NCI-H2196 (cell line): ENCODE results near the gene SELENON.
A peak's percentile ranks its signal among the peaks of the same experiment; 100 is the strongest.
"Not testable (repeated sequence)": the region's sequence is repeated elsewhere in the genome, so short reads cannot be mapped to it uniquely, and the experiment has no call there.

Experiments used
- DNase-seq: peaks from one replicate; lab custom pipeline; 2025; ENCODE audit not compliant: unreplicated experiment; lab: John Stamatoyannopoulos, UW

Gene SELENON

GRCh38 chr1:25825605-25826004 lies 25.6 kb downstream of the SELENON start:
- no peak for DNase-seq

DNA sequence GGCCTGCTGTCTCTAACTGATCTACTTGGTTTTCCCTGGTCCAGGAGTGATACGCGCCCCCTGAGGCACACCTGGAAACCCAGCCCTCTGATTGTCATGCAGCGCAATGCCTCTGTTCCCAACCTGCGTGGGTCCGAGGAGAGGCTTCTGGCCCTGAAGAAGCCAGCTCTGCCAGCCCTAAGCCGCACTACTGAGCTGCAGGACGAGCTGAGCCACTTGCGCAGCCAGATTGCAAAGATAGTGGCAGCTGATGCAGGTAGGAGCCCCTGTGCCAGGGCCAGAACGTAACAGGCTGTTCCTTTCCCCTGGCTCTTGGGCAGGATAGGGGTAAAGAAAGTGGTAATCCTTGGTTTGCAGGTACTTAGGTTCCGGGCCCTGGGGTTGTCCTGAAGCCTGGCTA lies 26.6 kb downstream of the SELENON start:
- no peak for DNase-seq

GRCh38 chr1:25828491-25828890 lies 28.5 kb downstream of the SELENON start:
- DNase-seq = no peak

DNA sequence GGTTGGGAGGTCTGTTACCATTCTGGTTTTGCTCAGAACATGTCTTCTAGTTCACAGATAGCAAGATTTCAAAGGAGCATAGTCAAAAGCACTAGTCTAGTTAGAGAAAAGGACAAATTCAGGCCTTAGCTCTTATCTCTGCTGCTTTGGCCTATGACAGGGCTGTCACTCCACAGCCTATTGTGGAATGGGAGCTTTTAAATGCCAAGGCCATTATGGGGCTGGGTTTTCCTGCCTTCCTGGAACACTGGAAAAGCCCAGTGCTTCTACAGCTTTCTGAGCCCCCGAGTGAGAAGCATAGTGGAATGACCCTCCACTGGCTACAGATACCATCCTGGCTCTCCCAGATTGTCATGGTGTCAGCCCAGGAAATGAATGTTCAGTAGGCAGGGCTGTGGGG lies 29.1 kb downstream of the SELENON start:
- no peak for DNase-seq

GRCh38 chr1:25831569-25832196 lies 31.7 kb downstream of the SELENON start:
- no peak for DNase-seq

DNA sequence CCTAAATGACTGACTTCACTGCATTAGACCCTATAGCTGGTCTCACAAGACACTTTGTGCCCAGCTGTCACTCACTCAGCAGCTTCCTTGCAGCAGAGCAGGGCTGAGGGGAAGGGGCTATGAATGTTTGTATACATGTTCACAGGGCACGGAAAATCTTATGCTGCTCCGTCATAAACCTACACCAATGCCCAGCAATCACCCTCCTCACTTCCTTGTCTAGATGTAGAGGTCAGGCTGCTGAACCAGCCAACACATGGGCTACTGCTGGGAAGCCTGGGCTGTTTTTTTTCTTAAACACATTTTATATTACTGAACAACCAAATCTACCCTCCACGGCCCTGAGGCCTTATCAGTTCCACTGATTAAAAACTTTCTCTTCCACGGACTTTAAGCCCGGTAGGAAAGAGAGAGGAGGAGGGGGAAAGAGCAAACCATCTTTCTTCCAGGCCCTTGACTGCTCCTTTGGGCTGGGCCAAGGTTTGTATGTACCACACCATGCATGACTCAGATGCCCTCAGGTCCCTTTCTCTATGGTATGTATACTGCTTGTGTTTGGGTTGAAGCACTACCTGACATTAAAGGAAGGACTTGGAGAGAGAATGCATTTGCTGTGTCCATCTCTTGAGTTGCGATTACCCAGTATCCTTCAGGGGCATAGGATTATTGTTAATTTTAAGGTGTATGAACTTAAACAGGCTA lies 32.5 kb downstream of the SELENON start:
- no peak for DNase-seq

- DNase-seq = no peak
These were observed 33.2 kb downstream of the SELENON start for GRCh38 chr1:25833158-25833557.

DNA sequence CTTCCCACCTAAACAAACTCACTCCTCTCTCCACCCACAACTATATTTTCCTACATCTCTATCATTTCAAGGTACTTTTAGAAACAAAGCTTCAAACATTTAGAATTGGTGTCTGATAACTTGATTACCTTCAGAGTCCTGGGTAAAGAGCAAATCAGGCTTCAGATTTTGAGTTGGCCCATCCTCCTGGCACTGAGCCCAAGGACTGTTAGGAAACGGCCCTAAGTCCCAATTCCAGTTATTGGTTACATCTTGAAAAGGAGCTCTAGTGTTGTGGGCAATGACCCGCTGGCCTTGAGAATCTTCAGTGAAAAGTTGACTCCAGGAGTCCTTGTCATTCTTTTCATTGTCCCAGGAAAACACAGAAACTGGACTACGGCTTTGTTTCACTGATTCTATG lies 34.9 kb downstream of the SELENON start:
- DNase-seq = no peak

DNA sequence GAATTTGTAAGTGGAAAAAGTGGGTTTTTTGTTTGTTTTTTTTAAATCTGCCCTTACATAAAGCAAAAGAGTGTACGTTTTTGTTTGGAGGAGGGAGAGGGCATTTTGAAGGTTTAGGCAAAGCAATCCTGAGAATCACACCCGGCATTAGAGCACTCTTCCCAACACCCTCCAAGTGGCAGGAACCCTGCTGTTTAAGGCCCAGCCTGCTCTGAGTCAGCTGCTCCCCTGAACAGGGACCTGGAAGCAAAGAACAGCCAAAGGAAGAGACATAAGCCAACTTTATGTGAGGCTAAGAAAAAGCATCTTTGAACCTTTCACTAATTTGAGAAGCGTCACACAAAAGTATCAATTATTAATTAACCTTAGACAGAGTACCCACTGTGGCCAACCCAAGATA lies 36.7 kb downstream of the SELENON start:
- DNase-seq = no peak

DNA sequence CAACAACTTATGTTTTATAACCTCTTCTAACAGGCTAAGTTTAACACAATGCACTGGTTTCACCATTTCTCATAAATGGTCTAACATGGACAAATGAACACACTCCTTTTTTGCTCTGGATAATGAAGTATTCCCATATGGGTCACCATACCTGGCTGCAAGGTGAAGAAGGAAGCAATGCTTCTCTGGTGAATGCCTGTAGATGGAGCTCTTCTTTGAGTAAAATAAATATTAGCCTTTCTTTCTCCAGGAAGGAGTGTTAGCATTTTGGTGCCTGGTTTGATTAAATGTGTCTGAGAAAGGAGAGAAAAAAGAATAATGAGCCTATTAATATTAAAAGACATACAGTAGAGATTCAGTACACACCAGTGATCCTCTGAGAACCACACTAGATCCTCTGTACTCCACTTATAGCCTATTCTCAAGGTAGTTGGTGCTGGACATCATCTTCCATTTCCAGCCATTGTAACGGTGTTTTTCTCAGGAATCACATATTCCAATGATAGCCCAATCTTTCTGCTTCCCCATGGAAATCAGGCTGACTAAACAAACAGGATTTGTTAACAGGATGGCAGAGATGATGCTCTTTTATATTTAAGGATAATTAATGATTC lies 37.4 kb downstream of the SELENON start:
- peak; percentile 36 for DNase-seq

GRCh38 chr1:25839808-25840207 lies 39.8 kb downstream of the SELENON start:
- not testable (repeated sequence) for DNase-seq

- DNase-seq = no peak
These were observed 43.5 kb downstream of the SELENON start for GRCh38 chr1:25843483-25843882.

DNA sequence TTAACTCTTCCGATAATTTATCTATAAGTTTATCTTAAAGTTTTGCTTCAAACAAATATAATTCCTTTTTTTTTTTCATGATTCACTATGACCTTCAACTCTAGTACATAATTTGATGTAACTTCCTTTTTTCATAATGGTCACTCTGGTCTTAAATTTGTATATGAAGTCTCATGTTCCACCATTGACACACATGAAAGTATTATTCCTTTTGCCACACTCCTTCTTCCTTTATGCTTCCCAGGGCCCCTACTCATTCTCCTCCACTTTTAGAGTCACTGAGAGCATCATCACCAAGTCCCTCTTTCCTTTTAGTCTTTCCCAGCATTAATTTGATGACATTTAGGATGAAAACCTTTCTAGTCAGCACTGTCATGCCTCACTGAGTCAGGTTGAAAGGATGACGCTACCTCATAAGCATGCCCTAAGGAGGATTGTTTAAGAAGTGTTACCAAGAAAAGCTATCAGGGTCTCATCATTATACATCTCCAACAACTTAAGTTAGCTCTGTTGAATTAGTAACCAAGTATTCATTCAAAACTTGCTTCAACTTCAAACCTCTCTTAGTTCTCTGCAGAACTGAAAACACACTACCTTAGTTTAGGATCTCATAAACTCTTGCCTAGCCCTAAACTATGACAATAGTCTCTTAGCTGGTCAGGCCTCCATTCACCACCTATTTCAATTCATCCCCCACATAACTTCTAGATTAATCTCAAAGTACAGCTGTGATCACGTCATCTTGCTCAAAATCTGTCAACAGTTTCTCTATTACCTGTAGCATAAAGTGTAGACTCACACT lies 44.7 kb downstream of the SELENON start:
- DNase-seq = no peak

GRCh38 chr1:25845664-25846063 lies 45.7 kb downstream of the SELENON start:
- DNase-seq = no peak

DNA sequence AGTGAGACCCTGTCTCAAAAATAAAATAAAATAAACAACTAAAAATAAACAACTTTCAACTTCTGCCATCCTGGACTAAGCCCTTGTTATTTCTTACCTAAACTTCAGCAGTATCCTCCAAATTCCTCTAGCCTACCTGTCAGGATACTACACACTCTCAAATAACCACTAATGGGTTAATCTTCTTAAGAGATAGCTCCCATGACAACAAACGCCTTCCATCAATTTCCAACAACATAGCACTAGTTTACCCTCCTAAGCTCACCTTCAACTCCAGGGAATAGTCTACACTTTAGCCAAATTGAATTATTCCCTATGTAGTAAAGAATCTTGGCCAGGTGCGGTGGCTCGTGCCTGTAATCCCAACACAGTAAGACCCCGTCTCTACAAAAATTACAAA lies 47.9 kb downstream of the SELENON start:
- DNase-seq = no peak

DNA sequence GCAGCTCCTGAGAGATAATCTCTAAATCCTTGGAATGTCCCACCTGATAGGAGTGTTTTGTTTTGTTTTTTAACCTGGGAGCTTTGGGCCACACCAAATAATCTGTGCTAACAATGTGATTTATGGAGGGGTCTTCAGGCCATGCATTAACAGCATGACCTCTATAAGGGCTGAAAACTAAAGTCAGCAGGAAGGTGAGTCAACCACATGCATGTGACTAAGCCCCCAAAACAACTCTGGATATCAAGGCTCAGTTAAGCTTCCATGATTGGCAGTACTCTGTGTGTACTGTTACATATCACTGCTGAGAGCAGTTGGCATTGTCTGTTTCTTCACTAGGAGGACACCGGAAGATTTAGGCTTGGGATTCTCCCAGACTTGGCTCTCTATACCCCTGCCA lies 48.5 kb downstream of the SELENON start:
- no peak for DNase-seq

DNA sequence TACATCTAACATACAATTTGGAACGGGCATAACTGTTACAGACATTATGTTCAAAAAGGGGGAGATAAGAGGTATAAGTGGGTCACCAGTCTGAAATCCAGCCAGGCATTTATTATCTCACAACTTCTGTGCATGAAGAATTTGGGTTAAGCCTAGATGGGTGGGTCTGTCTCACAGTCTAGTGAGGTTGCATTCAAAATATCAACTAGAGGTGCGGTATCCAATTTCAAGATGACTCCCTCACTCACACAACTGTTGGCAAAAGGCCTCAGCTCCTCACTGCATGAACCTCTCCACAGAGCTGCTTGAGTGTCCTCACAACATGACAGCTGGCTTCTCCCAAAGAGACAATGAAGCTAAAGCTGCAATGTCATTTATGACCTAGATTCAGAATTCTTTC lies 54.6 kb downstream of the SELENON start:
- peak; percentile 70 for DNase-seq

GRCh38 chr1:25856856-25857255 lies 56.9 kb downstream of the SELENON start:
- no peak for DNase-seq

- no peak for DNase-seq
These were observed 58.5 kb downstream of the SELENON start for GRCh38 chr1:25858494-25858893.

- peak; percentile 87 for DNase-seq
These were observed 59.2 kb downstream of the SELENON start, which contains the start of gene AUNIP for GRCh38 chr1:25858906-25859789. Gene AUNIP (minus strand): TSS chr1:25859457. CDS start chr1:25859357, 100 bp downstream.
